Fibroblast of skin of scalp (primary cell): ENCODE results near the gene ARHGDIB.

ENCODE experiments used
- DNase-seq: peaks from one replicate; pipeline ENCODE4 v3.0.0-alpha.2; 2013

The ARHGDIB gene

GRCh38 chr12:14982991-14983390 lies 21.6 kb upstream of the ARHGDIB start:
- DNase-seq, result no peak

- DNase-seq, result no peak
Measured at GRCh38 chr12:14982562-14982961, 21.2 kb upstream of the ARHGDIB start.

DNA sequence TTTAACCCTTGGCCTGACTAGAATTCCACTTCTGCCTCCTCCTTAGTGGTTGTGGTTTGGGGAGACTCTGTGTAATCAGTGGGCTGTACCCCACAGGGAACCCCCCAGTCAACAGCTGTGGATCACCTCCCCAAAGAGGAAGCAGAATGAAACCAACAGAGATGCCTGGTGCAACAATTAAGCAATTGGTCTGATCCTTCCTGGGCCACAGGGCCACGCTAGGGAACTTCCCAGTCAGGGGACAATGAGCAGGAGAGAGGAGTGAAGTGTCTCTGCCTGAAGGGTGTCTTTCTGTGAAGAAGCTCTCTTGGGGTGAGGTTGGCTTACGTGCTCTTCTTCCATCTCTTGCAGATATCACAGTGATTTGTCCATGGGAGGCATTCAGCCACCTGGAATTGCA lies 19.6 kb upstream of the ARHGDIB start:
- DNase-seq, result no peak

DNA sequence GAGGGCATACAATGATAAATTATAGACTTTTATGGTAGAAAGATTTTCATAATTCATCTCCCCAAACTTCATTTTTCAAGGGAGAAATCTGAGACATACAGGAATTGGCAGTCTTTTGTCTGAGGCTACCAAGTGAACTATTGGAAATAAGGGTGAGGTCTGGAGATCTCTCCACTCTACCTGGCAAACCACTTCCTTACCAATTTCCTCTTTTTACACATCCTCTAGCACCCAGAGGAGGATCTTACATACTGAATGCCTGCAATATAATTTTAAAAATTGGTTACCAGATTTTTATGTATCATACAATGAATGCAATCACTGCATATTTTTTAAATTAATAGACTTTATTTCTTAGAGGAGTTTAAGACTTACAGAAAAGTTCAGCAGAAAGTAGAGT lies 18.1 kb upstream of the ARHGDIB start:
- no peak for DNase-seq

DNA sequence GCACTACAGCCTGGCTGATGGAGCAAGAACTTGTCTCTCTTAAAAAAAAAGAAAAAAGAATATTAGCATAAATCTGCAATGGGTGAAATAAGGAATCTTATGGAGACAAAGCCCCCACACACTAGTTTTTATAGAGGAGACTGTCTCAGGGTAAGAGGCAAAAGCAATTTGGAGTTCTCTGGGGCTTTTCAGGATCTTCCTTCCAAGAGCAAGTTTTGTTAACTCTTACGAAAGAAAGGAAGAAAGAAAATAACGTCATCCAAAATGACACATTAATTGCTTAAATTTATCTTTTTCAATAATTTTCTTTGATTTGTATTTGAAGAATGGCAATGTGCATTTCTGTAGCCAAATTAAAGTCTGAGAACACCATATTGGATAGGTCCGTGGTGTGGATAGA lies 15.3 kb upstream of the ARHGDIB start:
- DNase-seq, result no peak

- no peak for DNase-seq
Measured at GRCh38 chr12:14975457-14975856, 14.1 kb upstream of the ARHGDIB start.

- DNase-seq, result no peak
Measured at GRCh38 chr12:14974633-14975032, 13.2 kb upstream of the ARHGDIB start.

DNA sequence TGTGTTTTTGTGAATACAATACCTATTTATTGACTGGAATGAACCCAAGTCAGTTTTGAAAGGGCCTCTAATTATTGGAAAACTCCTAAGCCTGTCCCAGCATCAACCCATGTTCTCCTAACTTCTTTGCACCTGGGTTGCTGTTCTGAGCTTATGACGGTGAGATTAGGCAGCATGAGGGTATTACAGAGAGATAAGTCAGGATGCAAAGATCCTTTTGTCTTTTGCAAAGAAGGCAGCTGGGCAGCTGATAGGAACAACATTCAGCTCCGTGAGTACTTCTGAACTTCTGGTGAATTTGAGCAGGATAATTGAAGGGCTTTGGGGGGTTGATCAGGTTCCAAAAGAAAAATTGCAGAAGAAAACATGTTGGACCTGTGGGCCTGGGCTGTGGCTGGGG lies 11.4 kb upstream of the ARHGDIB start, which contains the start of gene PDE6H:
Gene PDE6H (plus strand): TSS at position 227 of the 400 bp plus-strand sequence. CDS start 4,971 bp downstream, outside the sequence.
- no peak for DNase-seq

- no peak for DNase-seq
Measured at GRCh38 chr12:14970473-14970872, 9.1 kb upstream of the ARHGDIB start.

GRCh38 chr12:14968478-14968877 lies 7.1 kb upstream of the ARHGDIB start:
- no peak for DNase-seq

- no peak for DNase-seq
Measured at GRCh38 chr12:14965221-14965620, 3.8 kb upstream of the ARHGDIB start.

DNA sequence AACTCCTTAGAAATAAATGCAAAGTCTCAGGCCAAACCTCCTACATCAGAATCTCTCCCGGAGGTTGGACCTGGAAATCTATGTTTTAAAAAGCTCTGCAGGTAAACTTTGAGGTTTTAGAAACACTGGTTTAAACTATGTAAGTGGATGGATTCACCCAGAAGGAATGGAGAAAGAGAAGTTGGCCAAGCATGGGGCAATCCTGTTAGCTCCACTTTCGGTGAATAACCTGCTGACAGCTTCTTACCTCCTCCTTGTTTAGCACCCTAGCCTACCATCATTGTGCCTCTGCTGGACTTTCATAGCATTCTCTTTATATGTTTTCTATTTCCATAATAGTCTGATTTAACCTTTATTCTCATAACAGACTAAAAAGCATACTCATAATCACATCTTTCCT lies 3.0 kb upstream of the ARHGDIB start:
- no peak for DNase-seq

DNA sequence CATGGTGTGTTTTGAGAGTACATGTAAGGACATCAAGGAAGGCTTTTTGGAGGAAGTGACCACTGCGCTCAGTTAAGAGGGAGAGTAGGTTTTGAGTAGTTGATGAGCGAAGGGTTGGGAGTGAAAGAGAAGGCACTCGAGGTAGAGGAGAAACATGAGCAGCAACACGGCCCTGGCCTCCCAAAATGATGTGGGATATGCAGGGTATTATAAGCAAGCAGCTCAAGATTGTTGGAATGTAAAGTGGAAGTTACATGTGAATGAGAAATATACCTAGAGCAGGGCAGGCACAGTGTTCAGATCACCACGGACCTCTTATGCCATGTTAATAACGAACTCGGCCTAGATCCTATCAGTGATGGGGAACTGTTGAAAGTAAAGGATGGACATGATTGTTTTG lies 2.1 kb upstream of the ARHGDIB start:
- DNase-seq, result no peak

DNA sequence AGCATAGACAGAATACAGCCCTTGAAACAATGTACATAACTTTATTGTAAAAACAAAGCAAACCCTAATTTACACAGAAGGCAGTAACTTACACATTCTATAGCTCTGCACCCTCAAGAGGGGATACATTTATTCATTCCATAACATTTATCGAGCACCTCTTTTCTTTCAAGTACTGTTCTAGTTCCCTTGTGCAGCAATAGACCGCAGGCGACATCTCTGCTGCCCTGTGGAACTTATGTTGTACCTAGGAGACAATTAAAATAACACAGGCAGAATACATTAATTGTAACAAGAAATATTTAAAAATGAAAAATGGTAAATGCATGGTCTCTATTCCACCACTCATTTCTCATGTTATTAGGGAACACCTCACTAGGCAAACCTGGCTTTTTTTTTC lies 1.4 kb upstream of the ARHGDIB start:
- no peak for DNase-seq

DNA sequence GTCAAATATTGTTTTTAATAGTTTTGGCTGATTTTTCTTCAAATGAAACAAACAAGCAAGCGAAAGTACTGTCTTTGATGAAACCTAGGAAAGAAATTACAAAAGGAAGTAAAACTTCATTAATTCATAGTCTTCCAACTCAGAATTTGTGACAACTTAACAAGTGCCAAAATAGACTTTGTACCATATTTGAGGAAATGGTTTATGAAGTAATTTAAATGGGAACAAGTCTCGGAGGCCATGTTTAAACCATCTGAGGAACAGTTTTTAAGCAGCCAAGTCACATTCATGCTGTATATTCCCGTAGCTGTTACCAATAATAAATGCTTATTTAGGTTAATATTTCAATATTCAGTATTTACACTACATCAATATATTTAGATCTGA lies 745 bp upstream of the ARHGDIB start:
- no peak for DNase-seq

DNA sequence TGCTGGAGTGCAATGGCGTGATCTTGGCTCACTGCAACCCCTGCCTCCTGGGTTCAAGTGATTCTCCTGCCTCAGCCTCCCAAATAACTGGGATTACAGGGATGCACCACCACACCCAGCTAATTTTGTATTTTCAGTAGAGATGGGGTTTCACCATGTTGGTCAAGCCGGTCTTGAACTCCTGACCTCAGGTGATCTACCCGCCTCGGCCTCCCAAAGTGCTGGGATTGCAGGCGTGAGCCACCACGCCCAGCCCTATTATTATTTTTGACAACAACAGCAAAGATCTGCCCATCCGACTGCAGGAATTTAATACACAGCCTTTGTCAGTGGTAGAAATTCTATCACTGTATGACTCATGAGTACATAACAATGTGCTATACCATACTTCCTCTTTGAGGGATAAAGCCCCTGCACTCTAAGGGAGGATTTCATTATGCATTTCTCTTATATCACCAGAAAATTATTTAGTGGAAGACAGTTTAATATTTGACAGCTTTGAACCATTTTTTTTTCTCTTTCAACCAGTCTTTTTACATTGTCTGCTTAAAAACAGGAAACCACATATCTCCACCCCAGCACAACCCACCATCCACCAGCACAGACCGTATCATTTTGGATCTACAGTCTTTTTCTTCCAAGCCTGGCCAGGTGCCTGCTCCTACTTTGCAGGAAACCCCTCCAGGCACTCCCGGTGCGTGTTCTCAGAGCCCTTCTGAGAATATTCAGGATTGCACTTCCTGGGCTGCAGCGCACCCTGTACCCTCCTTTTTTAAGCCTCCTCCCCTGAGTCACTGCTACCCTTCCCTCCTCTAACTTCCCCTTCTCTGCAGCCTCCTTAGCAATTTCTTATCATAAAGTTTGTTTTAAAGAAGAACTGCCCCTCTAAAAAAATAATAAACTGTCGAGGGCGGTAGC lies 594 bp downstream of the ARHGDIB start:
- DNase-seq, result peak; percentile 78

GRCh38 chr12:14959916-14960496 lies 1.4 kb downstream of the ARHGDIB start:
- no peak for DNase-seq

- DNase-seq, result no peak
Measured at GRCh38 chr12:14959463-14959862, 1.9 kb downstream of the ARHGDIB start.

- DNase-seq, result no peak
Measured at GRCh38 chr12:14959126-14959440, 2.3 kb downstream of the ARHGDIB start.

DNA sequence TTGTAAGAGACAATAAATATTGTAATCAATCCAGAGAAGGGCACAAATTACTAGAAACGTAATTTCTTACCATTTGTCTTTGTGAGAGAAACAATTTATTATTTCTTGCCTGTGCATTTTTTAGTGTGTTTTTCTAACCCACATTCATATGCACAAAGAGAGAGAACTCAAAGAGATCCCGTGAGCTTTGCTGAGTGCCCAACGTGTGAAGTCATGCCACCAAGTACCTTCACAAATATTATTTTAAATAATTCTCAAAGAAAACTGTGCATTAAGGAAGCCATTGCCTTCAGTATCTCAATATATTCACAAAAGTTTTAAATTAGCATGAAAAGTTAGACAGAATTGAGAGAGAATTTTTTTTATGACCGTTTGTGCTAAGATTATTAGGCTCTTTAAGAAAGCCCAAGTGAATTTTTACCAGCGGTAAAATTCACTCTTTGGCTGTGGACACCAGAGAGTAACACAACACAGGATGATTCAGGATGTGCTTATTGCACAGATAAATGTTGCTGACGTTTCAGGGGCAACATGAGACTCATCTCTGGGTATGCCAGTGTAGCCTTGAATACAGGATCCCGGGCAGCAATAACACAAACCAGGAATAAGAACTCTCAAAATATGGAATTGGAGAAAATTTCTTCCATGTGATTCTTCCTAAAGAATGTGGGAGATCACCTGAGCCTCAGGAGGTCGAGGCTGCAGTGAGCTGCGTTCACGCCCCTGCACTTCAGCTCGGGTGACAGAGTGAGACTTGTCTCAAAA lies 2.9 kb downstream of the ARHGDIB start:
- no peak for DNase-seq

- no peak for DNase-seq
Measured at GRCh38 chr12:14957551-14958168, 3.7 kb downstream of the ARHGDIB start.

DNA sequence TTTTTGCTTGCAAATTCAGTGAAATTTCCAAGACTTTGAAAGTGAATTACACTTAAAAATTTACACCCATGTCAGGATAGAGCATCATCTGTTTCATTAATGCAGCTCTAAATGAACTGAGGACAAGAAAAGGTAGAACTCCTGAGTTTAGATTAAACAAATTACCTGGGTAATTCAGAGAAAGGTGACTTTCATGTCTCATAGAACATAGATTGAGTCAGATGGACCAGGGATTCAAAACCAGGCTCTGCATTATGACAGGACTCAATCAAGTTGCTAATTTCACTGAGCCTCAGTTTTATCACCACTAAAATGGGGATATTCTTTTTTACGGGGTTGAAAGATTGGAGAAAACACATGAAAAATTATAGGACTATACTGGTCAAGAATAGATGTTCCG lies 4.5 kb downstream of the ARHGDIB start:
- DNase-seq, result no peak
